ENCODE results near the gene SEBOX.

SEBOX gene

GRCh38 chr17:28364665-28365363 is at the start of gene SEBOX:
Gene SEBOX, minus strand, starts transcription at chr17:28365199. Its CDS starts 48 bp downstream, at chr17:28365151.
- DNase-seq, result no peak

- no peak for DNase-seq
Measured at GRCh38 chr17:28413804-28414203, 48.8 kb upstream of the SEBOX start.

- DNase-seq, result no peak
Measured at GRCh38 chr17:28412099-28412498, 47.1 kb upstream of the SEBOX start.

GRCh38 chr17:28407974-28408306 is 42.9 kb upstream of the SEBOX start:
- DNase-seq, result no peak

- no peak for DNase-seq
Measured at GRCh38 chr17:28407130-28407973, 42.4 kb upstream of the SEBOX start.

- no peak for DNase-seq
Measured at GRCh38 chr17:28406473-28406814, 41.4 kb upstream of the SEBOX start.

GRCh38 chr17:28405632-28406472 is 40.9 kb upstream of the SEBOX start, which contains the start of gene SLC46A1:
Gene SLC46A1, minus strand, starts transcription at chr17:28406212. Its CDS starts 98 bp downstream, at chr17:28406114.
- DNase-seq, result peak; percentile 25

GRCh38 chr17:28404812-28405570 is 40.0 kb upstream of the SEBOX start:
- DNase-seq, result no peak

- DNase-seq, result no peak
Measured at GRCh38 chr17:28404461-28404811, 39.4 kb upstream of the SEBOX start.

GRCh38 chr17:28404007-28404406 is 39.0 kb upstream of the SEBOX start:
- DNase-seq, result no peak

- no peak for DNase-seq
Measured at GRCh38 chr17:28402844-28403243, 37.8 kb upstream of the SEBOX start.

GRCh38 chr17:28402224-28402630 is 37.2 kb upstream of the SEBOX start:
- no peak for DNase-seq

- no peak for DNase-seq
Measured at GRCh38 chr17:28399808-28400207, 34.8 kb upstream of the SEBOX start.

- DNase-seq, result no peak
Measured at GRCh38 chr17:28398280-28398981, 33.4 kb upstream of the SEBOX start.

GRCh38 chr17:28397687-28398279 is 32.8 kb upstream of the SEBOX start:
- DNase-seq, result no peak

- DNase-seq, result no peak
Measured at GRCh38 chr17:28397275-28397674, 32.3 kb upstream of the SEBOX start.

GRCh38 chr17:28396635-28397239 is 31.7 kb upstream of the SEBOX start:
- DNase-seq, result no peak

- DNase-seq, result no peak
Measured at GRCh38 chr17:28395968-28396367, 31.0 kb upstream of the SEBOX start.

GRCh38 chr17:28395426-28395825 is 30.4 kb upstream of the SEBOX start:
- DNase-seq, result no peak

GRCh38 chr17:28394337-28395116 is 29.5 kb upstream of the SEBOX start:
- no peak for DNase-seq

All from CD4-positive, alpha-beta T cell treated with Interleukin-21 for 1 hour (primary cell).